HG03066 (cell line): ENCODE measurements around the gene CMC4.

Experiments
- ATAC-seq: cut with Tn5 transposase; IDR thresholded peaks from one replicate; pipeline ENCODE4 v1.9.1; 2021; ENCODE audit warnings: low read depth; ENCODE audit not compliant: unreplicated experiment

The CMC4 gene

DNA sequence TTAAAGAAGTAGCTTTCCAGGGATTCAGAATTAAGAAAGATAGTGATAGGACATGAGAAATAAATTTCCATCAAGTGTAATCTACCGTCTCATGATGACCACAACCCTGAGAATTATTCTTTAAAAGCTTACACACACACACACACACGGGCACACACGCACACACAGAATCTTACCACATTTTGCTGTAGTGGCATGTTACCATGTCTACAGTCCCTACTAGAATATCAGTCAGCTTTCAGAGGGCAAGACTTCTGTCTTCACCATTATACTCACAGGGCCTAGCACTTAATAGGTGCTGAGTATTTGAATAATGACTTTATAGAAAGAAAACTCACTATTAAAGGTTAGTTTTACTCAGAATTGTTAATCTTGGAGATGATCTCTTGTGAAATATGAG is 15.4 kb downstream of the CMC4 start:
- no peak for ATAC-seq

DNA sequence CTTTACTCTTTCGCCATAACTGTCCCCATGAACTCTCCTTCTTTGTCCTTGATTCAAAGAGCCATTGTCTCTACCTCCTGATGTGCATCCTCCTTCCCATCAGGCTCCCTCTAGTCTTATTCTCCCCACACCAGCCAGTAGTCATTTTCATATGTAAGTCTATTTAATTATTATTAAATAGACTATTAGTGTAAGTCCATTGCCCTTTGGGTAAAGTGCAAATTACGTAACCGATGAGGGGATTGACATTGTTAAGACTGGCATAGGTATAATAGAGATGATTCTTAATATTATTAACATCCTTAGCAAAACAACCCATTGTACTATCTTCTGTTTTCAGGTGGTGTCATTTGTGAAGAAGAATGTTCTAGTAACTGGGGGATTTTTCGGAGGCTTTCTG is 16.7 kb downstream of the CMC4 start:
- no peak for ATAC-seq

DNA sequence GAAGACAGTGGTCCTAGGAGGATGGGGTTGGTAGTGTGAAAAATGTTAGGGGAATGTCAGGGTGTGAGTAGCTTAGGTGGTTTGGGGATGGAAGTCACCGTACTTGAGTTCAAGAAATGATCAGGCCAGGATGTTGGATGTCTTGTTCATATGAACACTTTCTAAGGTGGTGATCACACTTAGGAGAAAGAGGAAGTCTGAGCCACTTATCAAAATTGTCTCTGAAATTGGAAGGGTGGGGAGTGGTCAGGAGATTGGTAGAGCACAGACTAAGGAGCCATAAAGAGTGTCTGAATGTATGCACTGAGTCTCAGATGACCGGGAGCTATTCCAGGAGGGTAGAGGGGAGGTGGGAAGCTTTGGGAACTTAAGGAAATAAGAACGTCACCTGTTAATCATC is 17.3 kb downstream of the CMC4 start:
- ATAC-seq, result no peak

DNA sequence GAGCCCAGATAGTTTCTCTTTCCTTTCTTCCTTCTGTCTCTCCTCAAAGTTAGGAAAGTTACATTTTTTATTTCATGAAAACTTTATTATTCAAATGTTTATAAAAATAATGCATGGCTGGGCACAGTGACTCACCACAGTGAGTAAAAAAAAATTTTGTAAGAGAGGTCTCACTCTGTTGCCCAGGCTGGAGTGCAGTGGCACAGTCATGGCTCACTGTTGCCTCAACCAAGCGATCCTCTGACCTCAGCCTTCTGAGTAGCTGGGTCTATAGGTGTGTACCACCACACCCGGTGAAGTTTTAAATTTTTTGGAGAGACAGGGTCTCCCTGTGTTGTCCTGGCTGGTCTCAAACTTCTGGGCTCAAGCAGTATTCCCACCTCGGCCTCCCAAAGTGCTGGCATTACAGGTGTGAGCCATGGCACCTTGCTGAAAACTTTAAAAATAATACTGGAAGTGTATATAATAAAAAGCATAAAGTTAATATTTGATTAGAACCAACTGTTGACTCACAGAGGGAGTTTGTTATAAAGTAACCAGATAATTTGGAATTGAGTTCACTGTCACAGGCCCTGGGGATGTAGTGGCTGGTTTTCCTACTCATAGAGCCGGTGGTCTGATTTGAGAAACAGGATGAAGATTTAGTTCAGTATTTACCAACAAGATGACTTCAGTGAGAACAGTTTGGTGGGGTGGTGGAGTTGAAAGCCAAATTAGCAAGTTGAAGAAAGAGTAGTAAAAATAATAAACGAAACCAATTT is 18.0 kb downstream of the CMC4 start:
- ATAC-seq, result no peak

DNA sequence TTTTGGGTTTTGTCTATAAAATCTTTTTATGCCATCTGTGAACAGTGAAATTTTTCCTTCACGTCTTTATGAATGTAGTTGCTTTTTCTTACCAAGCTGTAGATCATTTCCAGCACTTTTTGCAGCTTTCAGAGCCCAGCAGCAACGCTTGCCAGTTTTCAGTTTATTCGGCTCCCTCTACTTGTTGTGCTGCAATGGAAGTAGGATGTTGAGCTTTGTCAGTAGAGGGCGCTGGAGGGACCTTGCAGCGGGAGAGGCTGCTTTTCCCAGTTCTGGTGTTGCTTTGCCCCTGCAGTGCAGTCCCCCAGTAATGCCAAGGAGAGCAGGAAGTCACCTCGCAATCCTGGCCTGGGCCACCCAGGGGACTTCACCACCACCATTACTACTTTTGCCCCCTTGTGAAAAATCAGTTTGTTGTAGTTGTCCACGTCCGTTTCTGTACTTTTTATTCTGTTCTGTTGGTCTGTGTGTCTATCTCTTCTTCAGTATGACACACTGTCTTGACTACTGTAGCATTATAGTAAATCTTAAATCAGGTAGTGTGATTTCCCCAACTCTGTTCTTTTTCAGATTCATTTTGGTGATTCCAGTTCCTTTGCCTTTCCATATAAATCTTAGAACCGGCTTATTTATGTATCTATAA is 21.8 kb downstream of the CMC4 start:
- ATAC-seq, result no peak

DNA sequence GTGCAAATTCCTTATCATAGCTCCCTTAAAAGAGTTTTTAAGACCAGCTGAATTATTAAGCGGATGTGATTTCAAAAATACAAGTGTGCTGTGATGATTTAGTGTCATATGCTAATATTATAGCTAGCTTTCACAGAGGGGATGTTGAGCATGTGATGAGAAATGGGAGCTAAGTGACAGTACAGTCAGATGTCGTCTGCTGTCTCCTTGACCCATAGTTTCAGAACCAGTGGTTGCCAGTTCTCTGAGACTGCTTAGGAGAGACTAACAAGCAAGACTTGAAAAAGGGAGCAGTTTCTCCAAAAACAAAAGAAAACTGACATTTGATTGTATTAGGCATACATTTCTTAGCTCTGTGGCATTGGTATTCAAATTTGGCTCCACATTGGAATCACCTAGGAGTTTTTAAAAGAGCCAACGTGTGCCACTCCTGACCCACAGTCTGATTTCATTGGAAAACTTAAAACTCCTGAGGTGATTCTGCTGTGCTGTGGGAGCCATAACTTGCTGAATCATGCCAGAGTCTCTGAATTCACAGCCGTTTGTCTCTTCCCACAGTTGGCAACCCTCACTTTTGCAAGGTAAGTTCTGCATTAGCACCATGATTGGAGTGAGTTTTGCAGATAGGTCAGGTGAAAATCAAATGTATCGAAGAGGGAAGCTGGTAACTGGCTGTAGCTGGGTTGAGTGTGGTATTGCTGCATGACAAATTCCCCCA is 24.0 kb downstream of the CMC4 start:
- no peak for ATAC-seq

DNA sequence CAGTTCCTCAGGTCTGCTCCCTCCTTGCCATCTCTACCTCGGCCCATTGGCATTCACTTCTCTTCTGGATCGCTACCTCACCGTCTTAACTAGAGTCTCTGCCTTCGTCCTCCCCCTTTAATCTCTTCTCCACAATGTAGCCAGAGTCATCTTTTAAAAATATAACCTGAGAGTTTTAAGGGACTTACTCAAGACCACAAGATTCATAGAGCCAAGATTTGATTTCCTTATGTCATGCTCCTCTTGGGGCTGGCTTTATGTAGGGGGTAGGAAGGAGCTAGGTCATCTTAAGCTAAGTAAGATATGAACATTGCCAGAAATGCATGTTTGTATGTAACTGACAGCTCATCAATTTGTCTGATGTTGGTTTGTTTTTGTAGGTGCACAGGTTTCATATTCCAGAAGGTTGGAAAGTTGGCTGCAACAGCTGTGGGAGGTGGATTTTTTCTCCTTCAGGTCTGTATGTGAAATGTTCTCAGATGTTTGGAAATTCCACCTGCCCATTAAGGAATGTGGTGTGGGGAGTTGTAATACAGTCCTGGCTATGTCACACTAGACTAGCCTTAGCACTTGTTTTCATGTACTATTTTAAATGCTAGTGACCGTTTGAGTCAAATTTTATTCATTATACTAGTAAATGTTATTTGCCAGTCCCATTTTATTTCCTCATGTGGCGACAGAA is 24.7 kb downstream of the CMC4 start:
- ATAC-seq, result no peak

DNA sequence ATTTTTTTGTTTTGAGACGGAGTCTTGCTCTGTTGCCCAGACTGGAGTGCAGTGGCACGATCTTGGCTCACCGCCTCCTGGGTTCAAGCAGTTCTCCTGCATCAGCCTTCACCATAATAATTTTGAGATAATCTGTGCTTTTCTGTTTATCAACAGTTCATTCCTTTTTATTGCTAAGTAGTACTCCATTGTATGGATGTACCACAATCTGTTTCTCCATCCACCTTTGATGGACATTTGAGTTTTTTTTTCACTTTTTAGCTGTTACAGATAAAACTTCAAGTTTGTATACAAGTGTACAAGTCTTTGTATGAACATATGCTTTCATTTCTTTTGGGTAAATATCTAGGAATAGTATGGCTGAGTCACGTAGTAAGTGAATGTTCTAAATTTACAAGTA is 35.2 kb downstream of the CMC4 start:
- no peak for ATAC-seq

DNA sequence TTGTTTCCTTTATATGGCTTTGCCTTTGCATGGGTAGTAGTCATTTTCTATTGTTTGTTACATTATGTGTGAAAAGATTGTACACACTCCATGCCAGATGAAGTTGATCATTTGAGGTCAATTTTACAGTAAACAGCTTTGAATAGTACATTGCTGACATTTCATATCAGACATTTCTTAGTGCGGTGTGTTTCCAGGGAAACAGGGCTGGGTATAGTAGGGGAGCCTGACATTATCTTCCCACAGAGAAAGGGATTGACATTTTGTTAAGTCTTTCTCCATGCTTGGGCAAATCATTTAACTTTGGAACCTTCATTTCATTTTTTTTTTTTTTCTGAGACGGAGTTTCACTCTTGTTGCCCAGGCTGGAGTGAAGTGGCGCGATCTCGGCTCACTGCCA is 39.3 kb downstream of the CMC4 start:
- no peak for ATAC-seq

DNA sequence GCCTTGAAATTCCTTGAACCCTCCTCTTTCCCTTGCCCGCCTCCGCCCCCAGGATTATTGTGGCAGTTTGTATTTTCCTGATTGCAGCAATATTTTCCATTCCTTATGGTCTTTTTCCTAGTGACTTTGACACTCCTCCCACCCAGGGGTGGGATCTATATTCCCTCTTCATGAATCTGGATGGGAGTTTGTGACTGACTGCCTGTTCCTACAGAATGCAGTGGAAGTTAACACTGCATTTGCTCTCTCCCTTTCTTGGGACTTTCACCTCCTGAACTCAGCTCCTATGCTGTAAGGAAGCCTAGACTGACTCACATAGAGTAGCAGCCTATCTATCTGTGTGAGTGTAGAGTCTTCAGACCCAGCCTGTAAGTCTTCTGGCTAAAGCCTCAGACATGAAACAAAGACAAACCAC is 42.1 kb downstream of the CMC4 start:
- ATAC-seq, result no peak

DNA sequence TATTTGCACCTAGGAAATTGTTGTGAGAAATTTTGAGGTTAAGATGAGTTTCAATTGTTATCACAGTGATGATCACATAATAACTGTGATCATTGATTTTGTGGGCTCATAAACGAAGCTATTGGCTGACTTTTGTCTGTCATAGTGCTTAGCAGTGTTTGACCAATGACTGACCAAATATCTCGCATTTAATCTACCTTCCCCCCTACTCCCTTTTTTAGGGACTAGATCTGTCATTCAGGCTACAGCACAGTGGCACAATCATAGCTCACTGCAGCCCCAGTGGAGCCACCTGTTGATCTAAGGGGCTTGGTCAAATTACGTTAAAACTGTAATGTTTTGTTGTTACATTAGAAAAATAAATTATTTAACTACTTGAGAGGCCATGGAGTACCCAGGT is 42.8 kb downstream of the CMC4 start:
- no peak for ATAC-seq

DNA sequence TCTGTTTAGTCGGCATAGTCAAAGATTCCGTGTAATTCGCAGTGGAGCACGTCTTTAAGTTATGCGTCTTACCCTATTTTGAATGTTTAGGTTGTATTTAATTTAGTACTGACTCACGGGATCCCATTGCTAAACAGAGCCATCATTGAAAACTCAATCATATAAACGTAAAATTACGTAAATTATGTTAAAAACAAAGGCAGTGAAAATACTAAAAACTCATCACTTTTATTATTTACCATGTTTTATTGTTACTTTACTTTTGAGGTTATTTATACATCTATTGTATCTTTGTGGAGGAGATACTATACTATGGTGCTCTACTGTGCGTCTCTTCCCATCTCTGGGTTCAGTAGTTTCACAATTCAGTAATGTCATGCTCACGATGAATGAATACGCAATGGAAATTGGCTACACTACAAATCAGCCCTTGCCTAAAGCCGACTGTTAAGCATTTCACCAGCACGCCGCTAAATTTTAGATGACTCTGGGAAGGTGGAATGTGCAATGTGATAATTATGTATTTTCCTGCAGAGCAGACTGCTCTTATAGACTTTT is 43.3 kb downstream of the CMC4 start:
- ATAC-seq, result no peak

DNA sequence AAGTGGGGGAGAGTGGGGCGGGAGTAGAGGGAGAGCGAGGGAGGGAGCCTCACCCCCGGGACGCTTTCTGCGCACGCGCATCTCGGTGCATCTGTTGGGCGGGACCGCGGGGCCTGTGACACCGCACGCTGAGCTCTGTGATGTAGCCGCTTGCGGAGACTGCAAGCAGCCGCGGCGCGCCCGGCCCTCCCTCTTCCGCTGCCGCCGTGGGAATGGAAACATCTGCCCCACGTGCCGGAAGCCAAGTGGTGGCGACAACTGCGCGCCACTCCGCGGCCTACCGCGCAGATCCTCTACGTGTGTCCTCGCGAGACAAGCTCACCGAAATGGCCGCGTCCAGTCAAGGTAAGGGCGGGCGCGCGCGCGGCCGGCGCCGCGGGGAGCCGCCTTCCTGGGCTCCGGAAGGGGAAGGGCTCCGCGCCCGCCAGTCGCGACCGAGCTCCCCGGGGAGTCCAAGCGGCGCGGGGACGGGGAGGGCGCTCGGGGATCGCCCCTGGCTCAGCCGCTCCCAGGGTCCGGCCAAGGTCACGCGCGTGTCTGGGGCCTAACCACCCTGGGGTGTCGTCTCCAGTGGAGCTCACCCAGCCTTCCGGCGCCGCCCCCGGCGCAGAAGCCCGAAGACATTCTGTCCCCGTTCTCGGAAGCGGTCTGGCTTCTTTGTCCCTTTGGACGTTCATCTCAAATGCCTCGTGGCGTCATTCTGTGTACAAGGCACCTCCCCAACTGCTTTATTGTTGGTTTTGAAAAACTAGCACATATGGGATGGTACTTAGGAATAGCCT is 44.0 kb downstream of the CMC4 start, which contains the start of gene FUNDC2:
Gene FUNDC2, plus strand, starts transcription at position 118 of the 782 bp plus-strand sequence. Its CDS starts 95 bp downstream, at position 213.
- peak; percentile 86 for ATAC-seq

DNA sequence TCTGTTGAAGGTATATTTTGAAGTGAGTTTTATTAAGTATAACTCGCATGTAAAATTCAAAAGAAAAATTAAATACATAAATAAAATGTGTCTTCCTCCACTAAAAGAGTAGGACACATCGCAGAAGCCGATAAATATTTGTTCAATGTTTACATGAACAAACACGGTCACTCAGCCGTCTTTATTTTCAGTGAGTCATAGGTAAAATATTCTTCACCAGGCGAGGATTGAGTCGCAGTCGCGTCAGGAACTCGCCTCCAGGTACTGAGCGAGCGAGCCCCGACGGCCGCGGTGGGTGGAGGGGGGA is 44.6 kb downstream of the CMC4 start:
- no peak for ATAC-seq

DNA sequence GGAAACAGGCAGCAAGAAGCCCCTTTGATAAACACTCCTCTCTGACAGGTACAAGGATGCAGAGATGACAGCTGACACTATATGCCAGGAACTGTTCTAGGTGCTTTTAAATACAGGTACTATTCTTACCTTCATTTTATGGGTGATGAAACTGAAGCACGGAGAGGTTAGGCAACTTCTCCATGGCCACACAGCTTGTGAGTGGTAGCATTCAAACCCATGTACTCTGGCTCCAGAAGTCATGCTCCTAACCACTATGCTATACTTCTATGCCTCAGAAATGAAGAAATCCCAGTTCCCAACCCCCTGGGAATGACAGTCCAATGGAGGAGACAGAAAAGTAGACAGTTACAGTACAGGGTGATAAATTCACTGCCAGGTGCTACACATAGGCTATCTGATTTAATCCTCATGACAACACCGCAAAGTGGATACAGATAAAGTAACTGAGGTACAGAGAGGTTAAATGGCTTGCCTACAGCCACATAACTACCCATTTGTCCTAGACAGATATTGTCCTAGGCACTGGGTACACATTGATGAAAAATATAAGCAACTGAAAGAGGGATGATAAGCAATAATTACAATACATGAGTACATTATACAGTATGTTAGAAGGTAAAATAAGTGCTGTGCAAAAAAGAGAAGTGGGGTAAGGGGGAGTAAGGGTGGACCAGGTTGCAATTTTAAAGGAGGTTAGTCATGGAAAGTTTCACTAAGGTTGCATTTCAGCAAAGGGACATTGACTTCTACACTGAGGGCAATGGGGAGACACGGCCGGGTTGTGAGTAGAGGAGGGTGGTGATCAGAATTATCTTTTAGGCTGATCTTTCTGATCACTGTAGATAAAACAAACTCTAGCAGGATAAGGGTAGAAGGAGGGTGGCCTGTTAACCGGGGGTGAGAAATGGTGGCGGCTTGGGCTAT is 46.8 kb downstream of the CMC4 start:
- ATAC-seq, result no peak

DNA sequence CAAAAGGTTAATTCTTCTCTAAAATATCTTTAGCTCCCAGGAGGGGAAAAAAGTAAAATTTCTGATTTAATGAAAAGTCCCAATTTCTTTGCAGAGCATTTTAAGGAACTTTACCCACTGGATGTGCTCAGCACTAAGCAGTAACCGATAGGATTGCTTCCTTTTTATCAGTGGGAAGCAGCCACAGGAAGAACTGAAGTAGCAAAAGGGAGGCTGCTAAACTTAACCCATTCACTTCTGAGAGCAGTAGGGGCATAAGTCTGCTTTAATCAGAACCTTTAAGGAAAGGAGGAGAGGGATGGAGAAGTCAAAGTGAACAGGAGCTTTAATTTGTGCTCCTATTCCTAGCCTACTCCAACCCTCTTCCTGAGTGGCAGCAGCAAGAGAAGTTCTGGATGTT is 48.4 kb downstream of the CMC4 start, which contains the start of gene F8:
Gene F8, minus strand, starts transcription at position 139 of the 400 bp plus-strand sequence. CDS start 171 bp downstream, outside the sequence.
- no peak for ATAC-seq

DNA sequence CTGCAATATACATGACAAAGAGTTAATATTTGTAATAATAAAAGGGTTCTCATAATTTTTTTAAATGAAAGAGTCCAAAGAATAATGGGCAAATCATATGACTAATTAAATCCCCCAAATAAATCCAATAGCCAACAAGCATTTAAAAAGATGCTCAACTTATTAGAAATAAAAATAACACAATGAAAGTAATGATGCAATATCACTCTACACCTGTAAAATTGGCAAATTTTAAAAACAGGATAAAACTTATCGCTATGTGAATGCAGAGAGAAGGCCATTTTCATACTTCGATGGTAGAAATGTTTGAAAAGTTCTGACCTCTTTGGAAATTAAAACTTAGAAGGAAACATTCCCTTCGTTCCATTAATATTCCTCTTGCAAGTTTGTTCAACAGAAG is 50.3 kb downstream of the CMC4 start:
- ATAC-seq, result no peak
